A549 (cell line): ENCODE results near the gene RPTOR. TPM values are rescaled to one million over a fixed set of nuclear protein-coding genes. Genes with fewer than 3 reads are reported as not detected.

Experiments used
- ATAC-seq, 2 experiments: fragments of 200-7000 bp in 1 of 2; fragments of >200 bp in 1 of 2; cut with Nextera tagmentation in 1 of 2; cut with Tn5 transposase in 1 of 2; 3 replicates each; pipeline versions ENCODE4 v1.8.0 to v1.9.1; 2018 to 2020; ENCODE audit warnings: mild to moderate bottlenecking in 1 of 2, moderate library complexity in 1 of 2
- CTCF ChIA-PET: fragments of 300-600 bp; sonication (Branson Sonifier 250); formaldehyde crosslinking; extraction: SDS; loops from one replicate; lab custom pipeline; 2021; ENCODE audit warnings: antibody characterized with exemption, inconsistent platforms; lab: Yijun Ruan, JAX
- POLR2A ChIA-PET: fragments of 350-600 bp; formaldehyde crosslinking; extraction: SDS; loops from one replicate; lab custom pipeline; 2021; ENCODE audit warnings: antibody characterized with exemption, inconsistent platforms; lab: Yijun Ruan, JAX
- DNase-seq, 2 experiments: peaks; one replicate each; pipeline versions ENCODE4 v3.0.0 to v3.0.0-alpha.2; 2011 to 2016; ENCODE audit warnings: low read depth in 1 of 2, low spot score in 1 of 2
- FAIRE-seq: peaks from 2 replicates; lab custom pipeline; 2011; peaks lifted over from hg19 to GRCh38; lab: Jason Lieb, UNC
- H3K27ac ChIP-seq, 2 experiments: fragments of >200 bp; sonication (Bioruptor Twin); formaldehyde crosslinking; 3 replicates each; pipeline ENCODE4 v1.5.1; 2016 to 2017
- H3K4me1 ChIP-seq: fragments of >200 bp; sonication (Bioruptor Twin); formaldehyde crosslinking; 3 replicates; pipeline ENCODE4 v1.6.1; 2016
- H3K4me2 ChIP-seq: fragments of >200 bp; sonication (Bioruptor Twin); formaldehyde crosslinking; 3 replicates; pipeline ENCODE4 v1.6.1; 2016
- H3K4me3 ChIP-seq: fragments of >200 bp; sonication (Bioruptor Twin); formaldehyde crosslinking; 3 replicates; pipeline ENCODE4 v1.5.1; 2016
- H3K9me3 ChIP-seq: fragments of >200 bp; sonication (Bioruptor Twin); formaldehyde crosslinking; 3 replicates; pipeline ENCODE4 v1.6.1; 2016
- CHD2 ChIP-seq: fragments of 150-350 bp; IDR thresholded peaks from 2 replicates; pipeline ENCODE4 v1.6.1; 2014; ENCODE audit warnings: low read length; ENCODE audit not compliant: partially characterized antibody
- CHD4 ChIP-seq: fragments of 200-600 bp; sonication (generic); IDR thresholded peaks from 2 replicates; pipeline ENCODE4 v1.6.1; 2016; ENCODE audit warnings: antibody characterized with exemption, mild to moderate bottlenecking, borderline replicate concordance
- EP300 ChIP-seq, 2 experiments: fragments of >200 bp; sonication (Bioruptor Twin); formaldehyde crosslinking; IDR thresholded peaks; 2 replicates in 1 of 2; 3 replicates in 1 of 2; pipeline ENCODE4 v1.6.1; 2016 to 2017
- ESRRA ChIP-seq: fragments of 150-350 bp; IDR thresholded peaks from 2 replicates; pipeline ENCODE4 v1.6.1; 2014; ENCODE audit warnings: mild to moderate bottlenecking, low read length, borderline replicate concordance
- FOSB ChIP-seq: fragments of 250-450 bp; sonication (Bioruptor Pico); IDR thresholded peaks from 2 replicates; pipeline ENCODE4 v1.5.0; 2020; ENCODE audit warnings: mild to moderate bottlenecking, moderate library complexity
- FOSL2 ChIP-seq, 2 experiments: fragments of 450-650 bp in 1 of 2; fragments of >200 bp in 1 of 2; sonication (Bioruptor Twin) in 1 of 2; formaldehyde crosslinking; IDR thresholded peaks; 2 replicates each; pipeline versions ENCODE4 v1.5.0 to v1.6.1; 2016 to 2020; ENCODE audit warnings: mild to moderate bottlenecking in 1 of 2, moderate library complexity in 1 of 2
- GATA3 ChIP-seq: IDR thresholded peaks from 2 replicates; pipeline ENCODE4 v1.6.1; 2012; ENCODE audit warnings: borderline replicate concordance
- HOXA7 ChIP-seq: fragments of 250-450 bp; sonication (Bioruptor Pico); IDR thresholded peaks from 2 replicates; pipeline ENCODE4 v1.5.0; 2020; ENCODE audit warnings: mild to moderate bottlenecking, moderate library complexity
- HOXB5 ChIP-seq: fragments of 250-450 bp; sonication (Bioruptor Pico); IDR thresholded peaks from 2 replicates; pipeline ENCODE4 v1.5.0; 2020; ENCODE audit warnings: mild to moderate bottlenecking, moderate library complexity
- KDM5A ChIP-seq: fragments of 200-600 bp; sonication (generic); IDR thresholded peaks from 2 replicates; pipeline ENCODE4 v1.6.1; 2016; ENCODE audit warnings: antibody characterized with exemption, mild to moderate bottlenecking
- MAZ ChIP-seq: fragments of 150-350 bp; IDR thresholded peaks from 2 replicates; pipeline ENCODE4 v1.6.1; 2014; ENCODE audit warnings: antibody characterized with exemption, low read depth, low read length, borderline replicate concordance
- NR3C1 ChIP-seq: fragments of >200 bp; sonication (Bioruptor Twin); formaldehyde crosslinking; IDR thresholded peaks from 3 replicates; pipeline ENCODE4 v1.6.1; 2017
- POLR2AphosphoS2 ChIP-seq: conservative IDR thresholded peaks from 2 replicates; pipeline ENCODE4 v1.6.1; 2012; ENCODE audit warnings: low read length, improper control_type of control experiment, inconsistent platforms
- RNF2 ChIP-seq: fragments of 200-600 bp; sonication (generic); IDR thresholded peaks from 2 replicates; pipeline ENCODE4 v1.6.1; 2016; ENCODE audit warnings: low read depth, mild to moderate bottlenecking, antibody characterized with exemption, moderate library complexity, borderline replicate concordance
- ZSCAN20 ChIP-seq: fragments of 250-450 bp; sonication (Bioruptor Pico); IDR thresholded peaks from 2 replicates; pipeline ENCODE4 v1.8.0; 2022; ENCODE audit warnings: mild to moderate bottlenecking, moderate library complexity
- WGBS: methylation state at CpG from one replicate; pipeline ENCODE4 v1.1.6; 2017; ENCODE audit errors: missing lambda C conversion rate; 5-methylcytosine and 5-hydroxymethylcytosine counted together
- polyA plus RNA-seq, 4 experiments: library from polyadenylated mRNA; depleted of rRNA in 3 of 4; stranded (reverse); fragments of >200 nt; fragmentation: RNase III in 1 of 4; extraction: RNeasy Plus Mini Kit Qiagen cat#74134 plus additional on column Dnase treatment in 1 of 4; gene quantifications; 2 replicates in 3 of 4; 3 replicates in 1 of 4; pipeline ENCODE4 v1.2.3, GENCODE V29; 2011 to 2017
- TF ChIP-seq, protein P1 (sequence below): IDR thresholded peaks from 2 replicates; pipeline ENCODE4 v1.6.1; 2012; ENCODE audit warnings: low read depth, borderline replicate concordance
- TF ChIP-seq, protein P2 (sequence below): fragments of >200 bp; sonication (Bioruptor Twin); formaldehyde crosslinking; IDR thresholded peaks from 3 replicates; pipeline ENCODE4 v1.5.1; 2016
- TF ChIP-seq, protein P3 (sequence below): fragments of 250-450 bp; sonication (Bioruptor Pico); IDR thresholded peaks from 2 replicates; pipeline ENCODE4 v1.5.0; 2020; ENCODE audit warnings: low read depth, mild to moderate bottlenecking, moderate library complexity
- TF ChIP-seq, protein P4 (sequence below): fragments of 200-600 bp; sonication (generic); IDR thresholded peaks from 2 replicates; pipeline ENCODE4 v1.6.1; 2016; ENCODE audit warnings: antibody characterized with exemption, mild to moderate bottlenecking, moderate library complexity
- TF ChIP-seq, protein P5 (sequence below): IDR thresholded peaks from 2 replicates; pipeline ENCODE4 v1.6.1; 2012

Gene RPTOR
- polyA plus RNA-seq, 2 of the 4 experiments (the other 2 are of a cell fraction), result 10.8 to 27.1 TPM

DNA sequence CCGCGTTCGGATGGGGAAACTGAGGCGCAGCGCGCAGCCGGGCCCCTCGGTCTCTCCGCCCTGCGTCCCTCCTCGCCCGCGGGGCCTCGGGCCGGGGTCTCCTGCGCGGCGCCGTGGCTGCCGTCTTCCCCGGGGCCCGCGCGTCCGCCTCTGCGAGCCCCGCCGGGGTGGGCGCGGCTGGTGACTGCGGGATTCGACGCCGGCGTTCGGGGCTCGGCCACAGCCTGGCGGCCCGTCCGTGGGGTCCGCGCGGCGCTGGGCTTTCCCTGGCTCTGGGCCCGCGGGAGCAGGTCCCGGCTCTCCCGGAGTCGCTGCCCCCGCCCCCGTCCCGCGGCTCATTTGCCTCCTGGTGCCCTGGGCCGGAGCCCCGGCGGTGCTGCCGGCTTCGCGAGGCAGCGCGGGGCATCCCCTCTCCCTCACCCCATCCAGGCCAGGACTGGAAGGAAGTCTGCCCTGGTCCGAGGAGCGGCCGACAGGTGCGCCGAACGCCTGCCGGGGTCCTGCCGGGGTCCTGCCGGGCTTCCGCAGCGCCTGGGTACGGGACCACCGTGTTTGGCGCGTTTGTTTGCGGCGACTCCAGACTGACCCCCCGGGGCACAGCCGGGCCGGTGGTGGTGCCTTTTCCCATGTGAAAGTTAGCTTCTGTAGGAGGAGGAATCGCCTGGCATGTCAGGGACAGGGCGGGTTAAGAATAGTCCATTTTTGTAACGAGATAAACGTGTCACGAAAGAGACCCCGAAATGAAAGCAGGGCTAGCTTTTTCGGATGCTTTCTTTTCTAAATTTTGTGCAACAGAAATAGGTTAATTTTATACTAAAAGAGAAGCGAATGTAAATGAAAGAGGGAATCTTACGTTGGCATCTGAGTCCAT lies 447.7 kb downstream of the RPTOR start (continued):
- TF ChIP-seq KDM5A (no peak), FOSL2 (IDR thresholded peaks at IDR 0.05) (no peak), FOSL2 (CRISPR knock-in tag; IDR thresholded peaks at IDR 0.05) (no peak)

DNA sequence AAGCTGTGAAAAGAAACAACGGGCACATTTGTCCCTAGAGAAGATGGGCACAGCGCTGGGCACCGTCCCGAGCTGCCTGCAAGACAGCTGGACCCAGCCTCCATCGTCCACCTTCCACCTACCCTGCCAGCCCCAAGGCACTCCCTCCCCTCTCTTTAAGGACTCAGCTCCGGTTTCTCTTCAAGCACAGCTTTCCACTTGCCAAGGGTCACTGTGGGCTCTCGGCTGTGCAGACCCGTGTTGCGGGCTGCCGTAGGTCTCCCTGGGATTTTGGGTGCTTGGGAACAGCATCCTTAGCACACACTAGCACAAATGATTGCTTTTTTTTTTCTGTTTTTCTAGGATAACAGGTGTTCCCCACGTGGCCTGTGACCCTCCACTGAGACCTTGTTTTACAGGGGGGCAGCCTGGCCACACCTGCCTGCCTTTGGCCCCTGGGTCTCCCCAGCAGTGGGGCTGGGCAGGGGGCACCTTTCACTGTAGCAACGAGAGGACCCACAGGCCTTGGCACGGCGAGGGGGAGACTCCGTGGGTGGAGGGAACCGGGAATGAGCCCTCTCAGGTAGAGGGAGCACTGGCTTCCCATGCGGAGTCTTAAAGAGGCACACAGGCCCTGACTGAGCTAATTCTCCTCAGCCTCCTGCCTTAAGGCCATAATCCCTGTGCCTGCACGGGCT lies 448.4 kb downstream of the RPTOR start:
- peak overlapping the region; percentile 92 for H3K4me3 ChIP-seq
- H3K9me3 ChIP-seq, result no peaks in the 10 kb centered on the region
- peak overlapping the region; percentile 87 for H3K4me2 ChIP-seq
- 63% methylated on average over 18 of the region's 18 CpGs for WGBS
- ChIA-PET POLR2A (no interaction called here), CTCF (interaction anchor here (0.9 to 7.4 kb wide), 6 partner anchors 11 to 417 kb away, joined by 3 to 37 read pairs (median 10); no protein-coding TSS in a partner anchor)
- FAIRE-seq (no peak), ATAC-seq (no peak), DNase-seq (no peak)
- H3K4me1 ChIP-seq, result peaks cover 20% of the 10 kb centered on the region
- no peak overlapping the region; a peak in 1 of 6 replicates for H3K27ac ChIP-seq
- no peak for TF ChIP-seq EP300 (IDR thresholded peaks at IDR 0.05)
- TF ChIP-seq POLR2AphosphoS2, result no peak
- TF ChIP-seq GATA3, result no peak
- no peak for TF ChIP-seq NR3C1
- TF ChIP-seq, protein P1, sequence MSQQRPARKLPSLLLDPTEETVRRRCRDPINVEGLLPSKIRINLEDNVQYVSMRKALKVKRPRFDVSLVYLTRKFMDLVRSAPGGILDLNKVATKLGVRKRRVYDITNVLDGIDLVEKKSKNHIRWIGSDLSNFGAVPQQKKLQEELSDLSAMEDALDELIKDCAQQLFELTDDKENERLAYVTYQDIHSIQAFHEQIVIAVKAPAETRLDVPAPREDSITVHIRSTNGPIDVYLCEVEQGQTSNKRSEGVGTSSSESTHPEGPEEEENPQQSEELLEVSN, result no peak
- no peak for TF ChIP-seq MAZ
- no peak for TF ChIP-seq HOXB5 (CRISPR knock-in tag)
- TF ChIP-seq HOXA7 (CRISPR knock-in tag), result no peak
- TF ChIP-seq CHD2, result no peak
- no peak for TF ChIP-seq FOSB (CRISPR knock-in tag)
- TF ChIP-seq, protein P2, sequence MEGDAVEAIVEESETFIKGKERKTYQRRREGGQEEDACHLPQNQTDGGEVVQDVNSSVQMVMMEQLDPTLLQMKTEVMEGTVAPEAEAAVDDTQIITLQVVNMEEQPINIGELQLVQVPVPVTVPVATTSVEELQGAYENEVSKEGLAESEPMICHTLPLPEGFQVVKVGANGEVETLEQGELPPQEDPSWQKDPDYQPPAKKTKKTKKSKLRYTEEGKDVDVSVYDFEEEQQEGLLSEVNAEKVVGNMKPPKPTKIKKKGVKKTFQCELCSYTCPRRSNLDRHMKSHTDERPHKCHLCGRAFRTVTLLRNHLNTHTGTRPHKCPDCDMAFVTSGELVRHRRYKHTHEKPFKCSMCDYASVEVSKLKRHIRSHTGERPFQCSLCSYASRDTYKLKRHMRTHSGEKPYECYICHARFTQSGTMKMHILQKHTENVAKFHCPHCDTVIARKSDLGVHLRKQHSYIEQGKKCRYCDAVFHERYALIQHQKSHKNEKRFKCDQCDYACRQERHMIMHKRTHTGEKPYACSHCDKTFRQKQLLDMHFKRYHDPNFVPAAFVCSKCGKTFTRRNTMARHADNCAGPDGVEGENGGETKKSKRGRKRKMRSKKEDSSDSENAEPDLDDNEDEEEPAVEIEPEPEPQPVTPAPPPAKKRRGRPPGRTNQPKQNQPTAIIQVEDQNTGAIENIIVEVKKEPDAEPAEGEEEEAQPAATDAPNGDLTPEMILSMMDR, result no peak
- TF ChIP-seq, protein P3, sequence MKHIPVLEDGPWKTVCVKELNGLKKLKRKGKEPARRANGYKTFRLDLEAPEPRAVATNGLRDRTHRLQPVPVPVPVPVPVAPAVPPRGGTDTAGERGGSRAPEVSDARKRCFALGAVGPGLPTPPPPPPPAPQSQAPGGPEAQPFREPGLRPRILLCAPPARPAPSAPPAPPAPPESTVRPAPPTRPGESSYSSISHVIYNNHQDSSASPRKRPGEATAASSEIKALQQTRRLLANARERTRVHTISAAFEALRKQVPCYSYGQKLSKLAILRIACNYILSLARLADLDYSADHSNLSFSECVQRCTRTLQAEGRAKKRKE (CRISPR knock-in tag), result no peak
- TF ChIP-seq RNF2, result no peak
- TF ChIP-seq, protein P4, sequence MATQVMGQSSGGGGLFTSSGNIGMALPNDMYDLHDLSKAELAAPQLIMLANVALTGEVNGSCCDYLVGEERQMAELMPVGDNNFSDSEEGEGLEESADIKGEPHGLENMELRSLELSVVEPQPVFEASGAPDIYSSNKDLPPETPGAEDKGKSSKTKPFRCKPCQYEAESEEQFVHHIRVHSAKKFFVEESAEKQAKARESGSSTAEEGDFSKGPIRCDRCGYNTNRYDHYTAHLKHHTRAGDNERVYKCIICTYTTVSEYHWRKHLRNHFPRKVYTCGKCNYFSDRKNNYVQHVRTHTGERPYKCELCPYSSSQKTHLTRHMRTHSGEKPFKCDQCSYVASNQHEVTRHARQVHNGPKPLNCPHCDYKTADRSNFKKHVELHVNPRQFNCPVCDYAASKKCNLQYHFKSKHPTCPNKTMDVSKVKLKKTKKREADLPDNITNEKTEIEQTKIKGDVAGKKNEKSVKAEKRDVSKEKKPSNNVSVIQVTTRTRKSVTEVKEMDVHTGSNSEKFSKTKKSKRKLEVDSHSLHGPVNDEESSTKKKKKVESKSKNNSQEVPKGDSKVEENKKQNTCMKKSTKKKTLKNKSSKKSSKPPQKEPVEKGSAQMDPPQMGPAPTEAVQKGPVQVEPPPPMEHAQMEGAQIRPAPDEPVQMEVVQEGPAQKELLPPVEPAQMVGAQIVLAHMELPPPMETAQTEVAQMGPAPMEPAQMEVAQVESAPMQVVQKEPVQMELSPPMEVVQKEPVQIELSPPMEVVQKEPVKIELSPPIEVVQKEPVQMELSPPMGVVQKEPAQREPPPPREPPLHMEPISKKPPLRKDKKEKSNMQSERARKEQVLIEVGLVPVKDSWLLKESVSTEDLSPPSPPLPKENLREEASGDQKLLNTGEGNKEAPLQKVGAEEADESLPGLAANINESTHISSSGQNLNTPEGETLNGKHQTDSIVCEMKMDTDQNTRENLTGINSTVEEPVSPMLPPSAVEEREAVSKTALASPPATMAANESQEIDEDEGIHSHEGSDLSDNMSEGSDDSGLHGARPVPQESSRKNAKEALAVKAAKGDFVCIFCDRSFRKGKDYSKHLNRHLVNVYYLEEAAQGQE, result no peak
- TF ChIP-seq ESRRA, result no peak
- no peak for TF ChIP-seq KDM5A
- TF ChIP-seq, protein P5, sequence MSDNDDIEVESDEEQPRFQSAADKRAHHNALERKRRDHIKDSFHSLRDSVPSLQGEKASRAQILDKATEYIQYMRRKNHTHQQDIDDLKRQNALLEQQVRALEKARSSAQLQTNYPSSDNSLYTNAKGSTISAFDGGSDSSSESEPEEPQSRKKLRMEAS, result no peak
- TF ChIP-seq CHD4, result no peak
- TF ChIP-seq ZSCAN20 (CRISPR knock-in tag), result no peak
